Left renal pelvis (tissue), 4 donors: ENCODE measurements around the gene CDK4. TPM values are rescaled to one million over a fixed set of nuclear protein-coding genes. Genes with fewer than 3 reads are reported as not detected.
A peak's percentile ranks its signal among the peaks of the same experiment; 100 is the strongest.

ENCODE experiments used
- DNase-seq, 4 donors: peaks; one replicate each; pipeline ENCODE4 v3.0.0-alpha.2; 2013; ENCODE audit warnings: low read depth in 4 of 4, low spot score in 3 of 4
- polyA plus RNA-seq, 4 donors: library from polyadenylated mRNA; unstranded; fragments of 120-200 nt; gene quantifications; one replicate each; pipeline ENCODE4 v1.2.1, GENCODE V29; 2013; ENCODE audit not compliant: insufficient read length in 4 of 4

Gene CDK4
- polyA plus RNA-seq, 4 donors = 199 to 236 (median 214) TPM

- no peak for DNase-seq
Observed at GRCh38 chr12:57772429-57773322, 20.6 kb upstream of the CDK4 start, which contains the start of gene EEF1AKMT3. Gene EEF1AKMT3 (plus strand): TSS chr12:57772614. CDS start chr12:57772725, 111 bp downstream.

- DNase-seq = peak; percentile 87 to 94 (median 93)
Observed at GRCh38 chr12:57771873-57772428, 19.8 kb upstream of the CDK4 start, which contains the start of gene METTL1. Gene METTL1 (minus strand): TSS chr12:57772105. CDS start chr12:57772083, 22 bp downstream.

- peak in 2 of 4 donors; percentile 85 to 86 for DNase-seq
Observed at GRCh38 chr12:57771236-57771872, 19.2 kb upstream of the CDK4 start.

GRCh38 chr12:57770734-57771133 is 18.6 kb upstream of the CDK4 start:
- DNase-seq = no peak

GRCh38 chr12:57769594-57769993 is 17.5 kb upstream of the CDK4 start:
- no peak for DNase-seq

- no peak for DNase-seq
Observed at GRCh38 chr12:57767876-57768275, 15.8 kb upstream of the CDK4 start.

GRCh38 chr12:57767305-57767698 is 15.2 kb upstream of the CDK4 start:
- DNase-seq = no peak

GRCh38 chr12:57766464-57767304 is 14.6 kb upstream of the CDK4 start, which contains the start of gene CYP27B1:
Gene CYP27B1 (minus strand): TSS chr12:57767078. CDS start chr12:57767041, 37 bp downstream.
- DNase-seq = no peak

- no peak for DNase-seq
Observed at GRCh38 chr12:57765698-57766463, 13.8 kb upstream of the CDK4 start.

- DNase-seq = no peak
Observed at GRCh38 chr12:57765003-57765697, 13.0 kb upstream of the CDK4 start.

- no peak for DNase-seq
Observed at GRCh38 chr12:57764662-57765002, 12.5 kb upstream of the CDK4 start.

- no peak for DNase-seq
Observed at GRCh38 chr12:57763881-57764661, 12.0 kb upstream of the CDK4 start.

GRCh38 chr12:57762463-57762862 is 10.4 kb upstream of the CDK4 start:
- DNase-seq = no peak

- no peak for DNase-seq
Observed at GRCh38 chr12:57761391-57761998, 9.4 kb upstream of the CDK4 start.

- DNase-seq = no peak
Observed at GRCh38 chr12:57760347-57760982, 8.4 kb upstream of the CDK4 start.

- no peak for DNase-seq
Observed at GRCh38 chr12:57759360-57759980, 7.4 kb upstream of the CDK4 start.
